Right atrium auricular region (tissue), 2 donors: Measurements from ENCODE around the gene KIAA1328. TPM values are rescaled to one million over a fixed set of nuclear protein-coding genes. Genes with fewer than 3 reads are reported as not detected.
"Not testable (repeated sequence)": the region's sequence is repeated elsewhere in the genome, so short reads cannot be mapped to it uniquely, and the experiment has no call there.

Source experiments
- DNase-seq: peaks from one replicate; pipeline ENCODE4 v3.0.0-alpha.2; 2019; ENCODE audit warnings: low spot score
- H3K27ac ChIP-seq, 2 donors: fragments of 200-600 bp; sonication (generic); 1 replicate in 1 of 2; 2 replicates in 1 of 2; pipeline ENCODE4 v1.5.1; 2016 to 2019
- H3K27me3 ChIP-seq, 2 donors: fragments of 200-600 bp; sonication (generic); one replicate each; pipeline versions ENCODE4 v1.5.1 to v1.6.0; 2017 to 2019
- H3K36me3 ChIP-seq: fragments of 200-600 bp; sonication (generic); one replicate; pipeline ENCODE4 v1.5.1; 2016
- H3K4me1 ChIP-seq, 2 donors: fragments of 200-600 bp; sonication (generic); one replicate each; pipeline versions ENCODE4 v1.5.1 to v1.6.0; 2017 to 2019
- H3K4me3 ChIP-seq, 2 donors: fragments of 200-600 bp; sonication (generic); 1 replicate in 1 of 2; 2 replicates in 1 of 2; pipeline ENCODE4 v1.5.1; 2017 to 2019; ENCODE audit warnings: mild to moderate bottlenecking in 1 of 2, moderate library complexity in 1 of 2
- H3K9me3 ChIP-seq, 2 donors: fragments of 200-600 bp; sonication (generic); one replicate each; pipeline ENCODE4 v1.5.1; 2019
- total RNA-seq, 2 donors: library from RNA; depleted of rRNA; stranded (reverse); fragments of >200 nt; gene quantifications; one replicate each; pipeline ENCODE4 v1.1.0, GENCODE V29; 2016
- TF ChIP-seq, protein P1 (sequence below), 2 donors: fragments of 200-600 bp; sonication (generic); IDR thresholded peaks; one replicate each; pipeline ENCODE4 v1.5.1; 2019; ENCODE audit warnings: antibody characterized with exemption in 2 of 2

The KIAA1328 gene
- total RNA-seq, 2 donors from 2014 or later, result 7.2 to 7.8 TPM

DNA sequence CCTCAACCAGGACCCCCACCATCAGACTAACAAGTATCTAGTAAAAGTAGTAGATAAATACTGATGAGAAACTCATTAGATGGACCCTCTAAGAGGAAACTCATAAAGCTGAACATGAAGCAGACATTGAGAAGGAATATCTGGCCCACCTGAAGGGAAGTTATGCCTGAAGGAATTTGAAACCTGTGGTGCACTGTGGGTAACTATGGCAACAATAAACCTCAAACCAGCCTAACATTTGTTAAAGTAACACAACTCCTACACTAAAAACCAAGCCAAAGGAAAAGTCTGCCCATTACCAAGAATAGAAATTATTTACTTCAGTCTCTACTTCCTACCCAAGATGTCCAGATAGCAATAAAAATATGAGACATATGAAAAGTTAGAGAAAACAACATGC is 43.4 kb downstream of the KIAA1328 start:
- Histone ChIP-seq H3K4me1 (no peaks in the 10 kb centered on the region), H3K36me3 (no peaks in the 10 kb centered on the region), H3K4me3 (no peak overlapping the region), H3K27me3 (no peaks in the 10 kb centered on the region), H3K9me3 (peaks cover 0 to 6% of the 10 kb centered on the region in 2 donors), H3K27ac (no peak overlapping the region)
- no peak for DNase-seq
- TF ChIP-seq, protein P1, sequence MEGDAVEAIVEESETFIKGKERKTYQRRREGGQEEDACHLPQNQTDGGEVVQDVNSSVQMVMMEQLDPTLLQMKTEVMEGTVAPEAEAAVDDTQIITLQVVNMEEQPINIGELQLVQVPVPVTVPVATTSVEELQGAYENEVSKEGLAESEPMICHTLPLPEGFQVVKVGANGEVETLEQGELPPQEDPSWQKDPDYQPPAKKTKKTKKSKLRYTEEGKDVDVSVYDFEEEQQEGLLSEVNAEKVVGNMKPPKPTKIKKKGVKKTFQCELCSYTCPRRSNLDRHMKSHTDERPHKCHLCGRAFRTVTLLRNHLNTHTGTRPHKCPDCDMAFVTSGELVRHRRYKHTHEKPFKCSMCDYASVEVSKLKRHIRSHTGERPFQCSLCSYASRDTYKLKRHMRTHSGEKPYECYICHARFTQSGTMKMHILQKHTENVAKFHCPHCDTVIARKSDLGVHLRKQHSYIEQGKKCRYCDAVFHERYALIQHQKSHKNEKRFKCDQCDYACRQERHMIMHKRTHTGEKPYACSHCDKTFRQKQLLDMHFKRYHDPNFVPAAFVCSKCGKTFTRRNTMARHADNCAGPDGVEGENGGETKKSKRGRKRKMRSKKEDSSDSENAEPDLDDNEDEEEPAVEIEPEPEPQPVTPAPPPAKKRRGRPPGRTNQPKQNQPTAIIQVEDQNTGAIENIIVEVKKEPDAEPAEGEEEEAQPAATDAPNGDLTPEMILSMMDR (IDR thresholded peaks at IDR 0.05), result no peak

DNA sequence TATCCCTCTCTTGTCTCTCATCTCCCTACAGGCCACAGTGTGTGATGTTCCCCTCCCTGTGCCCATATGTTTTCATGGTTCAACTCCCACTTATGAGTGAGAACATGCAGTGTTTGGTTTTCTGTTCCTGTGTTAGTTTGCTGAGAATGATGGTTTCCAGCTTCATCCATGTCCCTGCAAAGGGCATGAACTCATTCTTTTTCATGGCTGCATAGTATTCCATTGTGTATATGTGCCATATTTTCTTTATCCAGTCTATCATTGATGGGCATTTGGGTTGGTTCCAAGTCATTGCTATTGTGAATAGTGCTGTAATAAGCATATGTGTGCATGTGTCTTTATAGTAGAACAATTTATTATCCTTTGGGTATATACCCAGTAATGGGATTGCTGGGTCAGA is 44.9 kb downstream of the KIAA1328 start:
- not testable (repeated sequence) for H3K4me3 ChIP-seq, DNase-seq, H3K9me3 ChIP-seq, H3K4me1 ChIP-seq, H3K27ac ChIP-seq, H3K27me3 ChIP-seq, H3K36me3 ChIP-seq

DNA sequence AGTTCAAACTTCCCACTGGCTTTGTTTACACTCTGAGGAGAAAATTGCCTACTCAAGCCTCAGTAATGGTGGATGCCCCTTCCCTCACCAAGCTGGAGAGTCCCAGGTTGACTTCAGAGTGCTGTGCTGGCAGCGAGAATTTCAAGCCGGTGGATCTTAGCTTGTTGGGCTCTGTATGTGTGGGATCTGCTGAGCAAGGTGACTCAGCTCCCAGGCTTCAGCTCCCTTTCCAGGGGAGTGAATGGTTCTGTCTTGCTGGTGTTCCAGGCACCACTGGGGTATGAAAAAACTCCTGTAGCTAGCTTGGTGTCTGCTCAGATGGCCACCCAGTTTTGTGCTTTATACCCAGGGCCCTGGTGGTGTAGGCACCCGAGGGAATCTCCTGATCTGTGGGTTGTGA is 50.9 kb downstream of the KIAA1328 start:
- not testable (repeated sequence) for H3K4me1 ChIP-seq, H3K27me3 ChIP-seq, DNase-seq, H3K27ac ChIP-seq, H3K4me3 ChIP-seq, H3K36me3 ChIP-seq, H3K9me3 ChIP-seq

DNA sequence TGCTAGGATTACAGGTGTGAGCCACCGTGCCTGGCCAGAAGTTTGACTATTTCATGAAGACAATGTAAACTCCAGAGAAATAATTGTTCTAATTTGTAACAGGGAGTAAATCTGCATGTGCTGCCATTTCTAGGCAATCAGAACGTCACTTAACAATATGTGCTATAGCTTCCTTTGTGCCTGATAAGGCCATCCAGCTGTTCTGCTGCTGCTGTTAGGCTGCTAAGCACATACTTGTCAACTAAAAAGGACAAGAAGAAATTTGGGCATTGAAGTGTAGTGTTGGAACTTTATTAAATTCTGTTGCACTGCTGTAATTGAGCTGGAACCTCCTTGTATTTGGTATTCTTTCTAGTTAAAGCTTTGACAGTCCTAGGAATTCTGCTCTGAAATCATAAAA is 57.1 kb downstream of the KIAA1328 start:
- H3K4me3 ChIP-seq, result no peak overlapping the region

DNA sequence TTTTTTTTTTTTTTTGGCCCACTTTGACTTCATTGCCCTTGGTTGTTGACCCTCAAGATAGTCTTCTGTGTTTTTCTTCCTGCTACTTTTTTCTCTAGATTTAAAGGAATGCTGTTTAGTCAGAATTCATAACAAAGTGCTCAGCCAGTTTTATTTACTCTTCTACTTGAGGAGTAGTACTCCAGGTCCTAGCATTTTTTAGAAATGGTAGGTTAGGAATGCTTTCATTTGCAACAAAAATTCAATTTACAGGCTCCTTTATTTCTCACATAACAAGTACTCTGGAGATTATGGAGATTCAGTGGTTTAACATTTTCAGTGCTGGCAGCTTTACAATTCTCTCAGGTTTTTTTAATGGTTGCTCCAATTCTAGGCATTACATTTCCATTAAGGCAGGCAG is 58.2 kb downstream of the KIAA1328 start:
- H3K27me3 ChIP-seq, result no peaks in the 10 kb centered on the region
- peaks cover 0 to 29% of the 10 kb centered on the region in 2 donors for H3K4me1 ChIP-seq
- no peak for DNase-seq
- H3K4me3 ChIP-seq, result no peak overlapping the region
- no peaks in the 10 kb centered on the region for H3K9me3 ChIP-seq
- TF ChIP-seq, protein P1 (IDR thresholded peaks at IDR 0.05), result no peak
- H3K36me3 ChIP-seq, result peaks cover 5% of the 10 kb centered on the region
- no peak overlapping the region for H3K27ac ChIP-seq

More for the DNA sequence above, 57.1 kb downstream of the KIAA1328 start:
- peaks cover 0 to 29% of the 10 kb centered on the region in 2 donors for H3K4me1 ChIP-seq
- no peak for DNase-seq
- H3K27me3 ChIP-seq, result no peaks in the 10 kb centered on the region
- TF ChIP-seq, protein P1 (IDR thresholded peaks at IDR 0.05), result no peak
- no peak overlapping the region for H3K27ac ChIP-seq
- H3K36me3 ChIP-seq, result peaks cover 5% of the 10 kb centered on the region
- no peaks in the 10 kb centered on the region for H3K9me3 ChIP-seq

DNA sequence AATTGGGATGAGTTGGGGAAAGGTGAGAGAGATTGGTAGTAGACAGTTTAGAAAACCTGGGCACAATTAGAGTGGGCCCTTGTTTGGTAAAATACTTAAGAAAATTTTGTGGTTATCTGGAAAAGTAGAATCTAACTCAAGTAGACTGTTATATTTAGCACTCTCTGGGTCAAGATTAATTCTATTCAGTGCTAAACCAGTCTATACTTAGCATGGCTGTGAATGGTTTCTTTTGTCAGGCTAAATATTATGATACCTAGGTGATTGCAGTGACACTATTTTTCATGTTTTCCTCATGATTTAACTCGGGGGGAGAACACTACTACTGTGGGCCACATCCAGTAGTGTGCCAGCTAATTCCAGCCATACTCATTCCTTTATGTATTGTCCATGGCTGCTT is 58.9 kb downstream of the KIAA1328 start:
- DNase-seq, result no peak
- Histone ChIP-seq H3K36me3 (peaks cover 5% of the 10 kb centered on the region), H3K27me3 (no peaks in the 10 kb centered on the region), H3K4me1 (peaks cover 0 to 29% of the 10 kb centered on the region in 2 donors), H3K27ac (no peak overlapping the region), H3K9me3 (no peaks in the 10 kb centered on the region), H3K4me3 (no peak overlapping the region)
- TF ChIP-seq, protein P1 (IDR thresholded peaks at IDR 0.05), result no peak

DNA sequence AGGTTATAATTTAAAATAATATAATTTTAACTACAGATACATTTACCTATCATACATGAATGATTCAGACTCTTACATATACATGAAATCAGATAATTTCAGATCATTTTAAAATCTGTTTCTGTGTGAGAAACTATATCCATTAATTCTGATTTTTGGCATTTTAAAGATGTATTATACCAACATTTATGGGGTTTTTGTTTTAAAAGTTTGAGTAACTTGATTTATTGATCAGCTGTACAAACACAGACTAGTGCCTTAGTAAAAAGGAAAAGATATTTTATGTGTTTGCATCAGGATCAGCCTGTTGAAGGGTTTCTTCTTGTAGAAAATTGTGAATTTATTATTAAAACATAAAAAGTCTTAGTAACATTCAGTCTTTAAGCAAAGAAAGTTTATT is 59.9 kb downstream of the KIAA1328 start:
- H3K27me3 ChIP-seq, result no peaks in the 10 kb centered on the region
- H3K4me3 ChIP-seq, result no peak overlapping the region
- peaks cover 5% of the 10 kb centered on the region for H3K36me3 ChIP-seq
- TF ChIP-seq, protein P1 (IDR thresholded peaks at IDR 0.05), result no peak
- H3K27ac ChIP-seq, result no peak overlapping the region
- H3K9me3 ChIP-seq, result no peaks in the 10 kb centered on the region
- H3K4me1 ChIP-seq, result peaks cover 0 to 29% of the 10 kb centered on the region in 2 donors
- DNase-seq, result no peak
